Loucy (cell line): ENCODE results near the gene SYNPO2L.
A peak's percentile ranks its signal among the peaks of the same experiment; 100 is the strongest.
"Not testable (repeated sequence)": the region's sequence is repeated elsewhere in the genome, so short reads cannot be mapped to it uniquely, and the experiment has no call there.

ENCODE experiments used
- H2AFZ ChIP-seq: fragments of 200-600 bp; sonication (generic); 2 replicates; pipeline ENCODE4 v1.6.0; 2016; ENCODE audit warnings: antibody characterized with exemption, mild to moderate bottlenecking, low read length, moderate library complexity
- H3F3A ChIP-seq: fragments of 200-600 bp; 2 replicates; pipeline ENCODE4 v1.6.0; 2016; ENCODE audit warnings: antibody characterized with exemption, low read depth, mild to moderate bottlenecking
- H3K27me3 ChIP-seq: fragments of 200-600 bp; sonication (generic); 2 replicates; pipeline ENCODE4 v1.6.1; 2014; ENCODE audit warnings: low read length, mild to moderate bottlenecking; ENCODE audit not compliant: insufficient read depth, poor library complexity, severe bottlenecking
- H3K36me3 ChIP-seq: fragments of 200-600 bp; sonication (generic); 2 replicates; pipeline ENCODE4 v1.6.1; 2016; ENCODE audit warnings: low read length; ENCODE audit not compliant: insufficient read depth
- H3K4me1 ChIP-seq: fragments of 200-600 bp; sonication (generic); 2 replicates; pipeline ENCODE4 v1.5.1; 2014; ENCODE audit warnings: low read length, mild to moderate bottlenecking; ENCODE audit not compliant: insufficient read depth, poor library complexity, severe bottlenecking
- H3K4me2 ChIP-seq: fragments of 200-600 bp; sonication (generic); 2 replicates; pipeline ENCODE4 v1.6.0; 2014; ENCODE audit warnings: antibody characterized with exemption, low read length, low read depth, mild to moderate bottlenecking; ENCODE audit not compliant: poor library complexity, severe bottlenecking
- H3K4me3 ChIP-seq: fragments of 200-600 bp; sonication (generic); 2 replicates; pipeline ENCODE4 v1.5.1; 2014; ENCODE audit warnings: low read length, mild to moderate bottlenecking, mixed read lengths; ENCODE audit not compliant: poor library complexity, severe bottlenecking
- H3K79me2 ChIP-seq: fragments of 200-600 bp; sonication (generic); 2 replicates; pipeline ENCODE4 v1.6.1; 2014; ENCODE audit warnings: low read length; ENCODE audit not compliant: insufficient read depth
- H3K9ac ChIP-seq: fragments of 200-600 bp; sonication (generic); 2 replicates; pipeline ENCODE4 v1.6.0; 2014; ENCODE audit warnings: mild to moderate bottlenecking, low read depth, low read length, moderate library complexity; ENCODE audit not compliant: poor library complexity, severe bottlenecking
- H3K9me2 ChIP-seq: fragments of 200-600 bp; sonication (generic); replicated peaks from 2 replicates; pipeline ENCODE4 v1.6.1; 2016; ENCODE audit warnings: low read depth, low read length, mixed read lengths
- H3K9me3 ChIP-seq: fragments of 200-600 bp; sonication (generic); 2 replicates; pipeline ENCODE4 v1.6.1; 2014; ENCODE audit warnings: mild to moderate bottlenecking, antibody characterized with exemption, low read length, low read depth; ENCODE audit not compliant: insufficient read depth
- H4K20me1 ChIP-seq: fragments of 200-600 bp; sonication (generic); 2 replicates; pipeline ENCODE4 v1.6.0; 2014; ENCODE audit warnings: antibody characterized with exemption, low read length, mild to moderate bottlenecking; ENCODE audit not compliant: insufficient read depth, poor library complexity, severe bottlenecking
- EZH2phosphoT487 ChIP-seq: fragments of 200-600 bp; IDR thresholded peaks from 2 replicates; pipeline ENCODE4 v1.6.1; 2018; ENCODE audit warnings: antibody characterized with exemption, mild to moderate bottlenecking, moderate library complexity, borderline replicate concordance
- TF ChIP-seq, protein P1 (sequence below): fragments of 200-600 bp; sonication (generic); conservative IDR thresholded peaks from 2 replicates; pipeline ENCODE4 v1.5.1; 2014; ENCODE audit warnings: mild to moderate bottlenecking, antibody characterized with exemption, low read length

Gene SYNPO2L

DNA sequence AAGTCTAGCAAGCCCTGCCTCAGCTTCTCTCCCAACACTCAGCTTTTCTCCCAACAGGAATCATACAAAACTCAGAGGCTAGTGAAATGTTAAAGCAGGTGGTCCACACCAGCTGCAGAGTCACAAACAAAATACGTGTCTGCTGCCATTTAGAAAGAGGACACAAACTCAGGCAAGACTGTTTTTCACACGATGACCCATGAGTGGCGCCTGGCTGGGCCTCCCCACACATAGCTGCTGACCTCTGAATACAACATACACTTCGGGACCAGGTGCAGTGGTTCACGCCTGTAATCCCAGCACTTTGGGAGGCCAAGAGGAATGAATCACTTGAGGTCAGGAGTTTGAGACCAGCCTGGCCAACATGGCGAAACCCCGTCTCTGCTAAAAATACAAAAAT lies 6.9 kb upstream of the SYNPO2L start:
- H3K79me2 ChIP-seq, H3K9me2 ChIP-seq, H3K9ac ChIP-seq, H3K4me2 ChIP-seq, H3K4me3 ChIP-seq, H3K4me1 ChIP-seq, H2AFZ ChIP-seq, H3K36me3 ChIP-seq, H3F3A ChIP-seq, H4K20me1 ChIP-seq, H3K27me3 ChIP-seq, H3K9me3 ChIP-seq: not testable (repeated sequence)

DNA sequence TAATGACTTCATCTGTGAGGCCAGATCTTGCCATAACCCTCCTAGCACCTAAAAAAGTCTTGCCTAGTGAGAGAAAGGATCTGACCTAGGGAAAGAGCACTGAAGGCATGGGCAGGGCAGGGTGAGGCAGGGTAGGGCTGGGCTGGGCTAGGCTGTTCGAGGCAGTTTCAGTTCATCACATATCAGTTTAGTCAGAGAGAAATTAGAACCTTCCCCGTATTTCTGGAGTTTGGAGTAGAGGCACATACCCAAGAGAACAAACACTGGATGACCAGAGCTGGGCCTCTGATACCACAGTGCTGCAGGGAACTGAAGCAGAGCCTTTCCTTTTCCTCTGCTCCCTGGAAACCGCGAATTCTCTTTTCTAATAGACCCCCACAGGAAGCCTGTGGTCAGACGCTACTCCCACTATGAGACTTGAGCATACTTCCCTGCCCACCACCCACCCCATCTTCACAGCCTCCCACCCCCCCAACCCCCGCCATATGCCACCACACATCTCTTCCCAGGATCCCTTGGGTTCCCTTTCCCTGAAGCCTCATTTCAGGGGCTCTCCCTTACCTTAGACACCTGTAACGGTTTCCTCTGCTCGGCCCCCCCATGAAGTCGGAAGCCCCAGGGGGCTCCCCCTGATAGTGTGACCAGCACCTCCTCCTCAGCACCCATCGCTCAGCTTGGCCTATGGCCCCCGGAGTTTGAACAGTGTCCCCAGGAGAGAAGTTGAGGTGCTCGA lies 406 bp downstream of the SYNPO2L start:
- Histone ChIP-seq H3K4me2 (peak overlapping the region; percentile 54), H3K9ac (no peak overlapping the region)

DNA sequence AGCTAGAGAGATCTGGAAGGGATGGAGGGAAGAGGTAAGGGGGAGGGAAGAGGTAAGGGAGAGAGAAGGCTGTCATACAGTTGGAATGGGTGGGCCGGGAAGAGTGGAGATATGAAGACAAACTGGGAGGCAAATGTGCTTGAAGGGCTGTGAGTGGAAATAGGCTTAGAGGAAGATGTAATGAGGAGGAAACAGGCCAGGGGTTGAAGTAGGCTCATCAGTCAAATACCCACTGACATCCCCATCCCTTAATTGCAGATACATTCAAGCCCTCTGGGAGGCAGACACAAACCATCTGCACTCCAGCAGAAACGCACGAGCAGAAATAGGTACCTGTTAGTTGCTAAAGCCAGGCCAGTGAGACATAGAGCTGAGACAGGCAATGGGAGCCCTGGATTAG lies 2.1 kb downstream of the SYNPO2L start:
- Histone ChIP-seq H3F3A (no peaks in the 10 kb centered on the region), H3K27me3 (no peaks in the 10 kb centered on the region), H3K4me3 (no peak overlapping the region), H3K79me2 (no peaks in the 10 kb centered on the region), H3K36me3 (no peaks in the 10 kb centered on the region), H3K4me1 (peaks cover 28% of the 10 kb centered on the region), H2AFZ (no peak overlapping the region), H4K20me1 (no peaks in the 10 kb centered on the region), H3K9ac (no peak overlapping the region), H3K4me2 (no peak overlapping the region), H3K9me3 (no peaks in the 10 kb centered on the region), H3K9me2 (no peaks in the 10 kb centered on the region)
- TF ChIP-seq, protein P1, sequence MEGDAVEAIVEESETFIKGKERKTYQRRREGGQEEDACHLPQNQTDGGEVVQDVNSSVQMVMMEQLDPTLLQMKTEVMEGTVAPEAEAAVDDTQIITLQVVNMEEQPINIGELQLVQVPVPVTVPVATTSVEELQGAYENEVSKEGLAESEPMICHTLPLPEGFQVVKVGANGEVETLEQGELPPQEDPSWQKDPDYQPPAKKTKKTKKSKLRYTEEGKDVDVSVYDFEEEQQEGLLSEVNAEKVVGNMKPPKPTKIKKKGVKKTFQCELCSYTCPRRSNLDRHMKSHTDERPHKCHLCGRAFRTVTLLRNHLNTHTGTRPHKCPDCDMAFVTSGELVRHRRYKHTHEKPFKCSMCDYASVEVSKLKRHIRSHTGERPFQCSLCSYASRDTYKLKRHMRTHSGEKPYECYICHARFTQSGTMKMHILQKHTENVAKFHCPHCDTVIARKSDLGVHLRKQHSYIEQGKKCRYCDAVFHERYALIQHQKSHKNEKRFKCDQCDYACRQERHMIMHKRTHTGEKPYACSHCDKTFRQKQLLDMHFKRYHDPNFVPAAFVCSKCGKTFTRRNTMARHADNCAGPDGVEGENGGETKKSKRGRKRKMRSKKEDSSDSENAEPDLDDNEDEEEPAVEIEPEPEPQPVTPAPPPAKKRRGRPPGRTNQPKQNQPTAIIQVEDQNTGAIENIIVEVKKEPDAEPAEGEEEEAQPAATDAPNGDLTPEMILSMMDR: peak; percentile 71
- no peak for TF ChIP-seq EZH2phosphoT487

More for the DNA sequence above, 406 bp downstream of the SYNPO2L start:
- Histone ChIP-seq H3K9me3 (no peaks in the 10 kb centered on the region), H4K20me1 (no peaks in the 10 kb centered on the region), H3K4me1 (peaks cover 27% of the 10 kb centered on the region), H3K36me3 (no peaks in the 10 kb centered on the region), H3K9me2 (no peaks in the 10 kb centered on the region), H3K79me2 (no peaks in the 10 kb centered on the region), H2AFZ (no peak overlapping the region), H3K27me3 (no peaks in the 10 kb centered on the region), H3F3A (no peaks in the 10 kb centered on the region), H3K4me3 (no peak overlapping the region)
- no peak for TF ChIP-seq EZH2phosphoT487
- TF ChIP-seq, protein P1: no peak

DNA sequence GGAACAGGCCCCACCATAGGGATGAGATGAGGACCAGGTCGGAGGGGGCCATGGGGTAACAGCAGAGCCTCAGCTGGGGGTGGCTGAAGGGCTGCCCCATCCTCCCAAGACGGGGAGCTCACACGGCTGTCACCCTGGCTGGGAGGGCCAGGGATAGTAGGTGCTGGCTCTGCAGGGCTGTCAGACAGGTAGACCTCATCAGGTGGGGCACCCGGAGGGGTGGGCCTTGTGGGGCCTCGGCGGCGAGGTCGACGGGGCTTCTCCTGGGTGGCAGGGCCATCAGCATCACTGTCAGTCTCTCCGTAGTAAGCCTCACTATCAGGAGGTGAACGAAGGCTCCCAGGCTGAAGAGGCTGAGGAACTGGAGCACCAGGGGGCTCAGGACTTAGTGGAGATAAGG lies 2.6 kb downstream of the SYNPO2L start:
- H3K9ac ChIP-seq: no peak overlapping the region
- H3K27me3 ChIP-seq: no peaks in the 10 kb centered on the region
- H3K4me2 ChIP-seq: no peak overlapping the region
- H3K4me3 ChIP-seq: no peak overlapping the region
- no peaks in the 10 kb centered on the region for H3F3A ChIP-seq
- no peaks in the 10 kb centered on the region for H3K9me3 ChIP-seq
- no peaks in the 10 kb centered on the region for H3K9me2 ChIP-seq
- H3K36me3 ChIP-seq: no peaks in the 10 kb centered on the region
- no peak for TF ChIP-seq EZH2phosphoT487
- TF ChIP-seq, protein P1: 0 out of 2 replicates have a peak, but pooled peaks have one; percentile 15
- peaks cover 29% of the 10 kb centered on the region for H3K4me1 ChIP-seq
- H4K20me1 ChIP-seq: no peaks in the 10 kb centered on the region
- H2AFZ ChIP-seq: no peak overlapping the region
- H3K79me2 ChIP-seq: no peaks in the 10 kb centered on the region
